GM12878 (cell line): ENCODE results near the gene GYS2.

ENCODE experiments used
- ATF2 ChIP-seq: IDR thresholded peaks from 2 replicates; pipeline ENCODE4 v1.6.1; 2012; ENCODE audit warnings: low read length, inconsistent platforms
- CHD1 ChIP-seq: IDR thresholded peaks from 2 replicates; pipeline ENCODE4 v1.6.1; 2012; ENCODE audit warnings: low read depth, low read length, improper control_type of control experiment
- CTCF ChIP-seq, 3 experiments: IDR thresholded peaks in 2 of 3; conservative IDR thresholded peaks in 1 of 3; 2 replicates each; pipeline ENCODE4 v1.5.1; 2011; ENCODE audit warnings: low read depth in 3 of 3, low read length in 3 of 3, mild to moderate bottlenecking in 3 of 3, control low read depth in 2 of 3, moderate library complexity in 2 of 3, inconsistent platforms in 1 of 3, mixed read lengths in 1 of 3; ENCODE audit not compliant: control insufficient read depth in 2 of 3, insufficient read depth in 1 of 3; ENCODE audit errors: extremely low read depth in 1 of 3
- EED ChIP-seq: sonication (generic); IDR thresholded peaks from 2 replicates; pipeline ENCODE4 v1.6.1; 2016; ENCODE audit warnings: antibody characterized with exemption, low read depth
- ELK1 ChIP-seq: IDR thresholded peaks from 2 replicates; pipeline ENCODE4 v1.6.1; 2012; ENCODE audit warnings: low read depth, low read length, improper control_type of control experiment
- EZH2 ChIP-seq: IDR thresholded peaks from 2 replicates; pipeline ENCODE4 v1.6.1; 2012; ENCODE audit warnings: low read depth, mild to moderate bottlenecking, control low read depth, inconsistent platforms, low read length, borderline replicate concordance; ENCODE audit not compliant: control insufficient read depth
- GABPA ChIP-seq: IDR thresholded peaks from 2 replicates; pipeline ENCODE4 v1.6.1; 2014; ENCODE audit warnings: antibody characterized with exemption, low read depth, mild to moderate bottlenecking, inconsistent platforms
- SREBF2 ChIP-seq: IDR thresholded peaks from 2 replicates; pipeline ENCODE4 v1.6.1; 2012; ENCODE audit warnings: mild to moderate bottlenecking, low read length
- ZSCAN29 ChIP-seq: fragments of 450-650 bp; IDR thresholded peaks from 2 replicates; pipeline ENCODE4 v1.6.1; 2017; ENCODE audit warnings: mild to moderate bottlenecking, moderate library complexity
- ZZZ3 ChIP-seq: IDR thresholded peaks from 2 replicates; pipeline ENCODE4 v1.6.1; 2011; ENCODE audit warnings: low read depth; ENCODE audit not compliant: control insufficient read depth, insufficient read length

- TF ChIP-seq SREBF2: no peak
- no peak for TF ChIP-seq GABPA
- no peak for TF ChIP-seq CHD1
- TF ChIP-seq ZZZ3: no peak
- TF ChIP-seq EZH2: no peak
- TF ChIP-seq CTCF (IDR thresholded peaks at IDR 0.05 in 2 of 3, conservative IDR thresholded peaks at IDR 0.05 in 1 of 3; ENCODE audit: control insufficient read depth in 2 of 3, extremely low read depth in 1 of 3, insufficient read depth in 1 of 3, low read depth in 3 of 3, low read length in 3 of 3): no peak
- no peak for TF ChIP-seq EED
- no peak for TF ChIP-seq ELK1
- no peak for TF ChIP-seq ATF2
- TF ChIP-seq ZSCAN29: no peak
These were observed 4.5 kb downstream of the GYS2 start for GRCh38 chr12:21600196-21600595.
